ENCODE results near the gene APAF1.
A peak's percentile ranks its signal among the peaks of the same experiment; 100 is the strongest.
"Not testable (repeated sequence)": the region's sequence is repeated elsewhere in the genome, so short reads cannot be mapped to it uniquely, and the experiment has no call there.

Gene APAF1

DNA sequence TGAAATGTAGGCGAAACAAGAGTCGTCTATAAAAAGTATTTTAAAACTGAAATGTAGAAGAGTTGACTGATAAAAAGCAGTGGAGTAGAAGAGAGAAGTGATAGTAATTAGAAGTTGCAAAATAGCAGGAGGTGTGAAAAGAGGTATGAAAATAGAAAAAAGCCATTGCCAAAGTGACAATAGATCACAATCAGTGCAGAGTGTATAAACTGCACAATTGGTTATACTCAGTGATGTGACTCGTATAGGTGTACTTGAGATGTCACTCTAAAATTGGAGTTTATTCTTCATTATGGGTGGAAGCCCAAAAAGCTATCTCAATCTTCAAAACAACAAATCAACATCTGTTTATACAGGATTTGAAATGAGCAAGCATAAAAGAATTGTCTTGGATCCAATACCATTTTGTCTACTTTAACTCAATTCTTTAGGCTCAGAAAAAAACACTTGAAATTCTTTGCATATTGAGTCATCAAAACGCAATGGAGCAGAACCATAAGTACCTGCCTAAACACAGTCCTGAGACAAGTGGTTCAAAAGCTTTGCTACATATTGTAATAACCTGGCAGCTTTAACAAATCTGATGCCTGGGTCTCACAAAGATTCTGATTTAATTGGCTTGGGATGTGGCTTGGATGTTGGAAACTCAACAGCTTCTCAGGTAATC lies 9.3 kb upstream of the APAF1 start:
- no peak overlapping the region for H3K4me3 ChIP-seq (ENCODE audit: low read depth, low read length)
- TF ChIP-seq, protein P1, sequence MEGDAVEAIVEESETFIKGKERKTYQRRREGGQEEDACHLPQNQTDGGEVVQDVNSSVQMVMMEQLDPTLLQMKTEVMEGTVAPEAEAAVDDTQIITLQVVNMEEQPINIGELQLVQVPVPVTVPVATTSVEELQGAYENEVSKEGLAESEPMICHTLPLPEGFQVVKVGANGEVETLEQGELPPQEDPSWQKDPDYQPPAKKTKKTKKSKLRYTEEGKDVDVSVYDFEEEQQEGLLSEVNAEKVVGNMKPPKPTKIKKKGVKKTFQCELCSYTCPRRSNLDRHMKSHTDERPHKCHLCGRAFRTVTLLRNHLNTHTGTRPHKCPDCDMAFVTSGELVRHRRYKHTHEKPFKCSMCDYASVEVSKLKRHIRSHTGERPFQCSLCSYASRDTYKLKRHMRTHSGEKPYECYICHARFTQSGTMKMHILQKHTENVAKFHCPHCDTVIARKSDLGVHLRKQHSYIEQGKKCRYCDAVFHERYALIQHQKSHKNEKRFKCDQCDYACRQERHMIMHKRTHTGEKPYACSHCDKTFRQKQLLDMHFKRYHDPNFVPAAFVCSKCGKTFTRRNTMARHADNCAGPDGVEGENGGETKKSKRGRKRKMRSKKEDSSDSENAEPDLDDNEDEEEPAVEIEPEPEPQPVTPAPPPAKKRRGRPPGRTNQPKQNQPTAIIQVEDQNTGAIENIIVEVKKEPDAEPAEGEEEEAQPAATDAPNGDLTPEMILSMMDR (IDR thresholded peaks at IDR 0.05; ENCODE audit: borderline replicate concordance, insufficient read depth, low read depth, low read length), result no peak

DNA sequence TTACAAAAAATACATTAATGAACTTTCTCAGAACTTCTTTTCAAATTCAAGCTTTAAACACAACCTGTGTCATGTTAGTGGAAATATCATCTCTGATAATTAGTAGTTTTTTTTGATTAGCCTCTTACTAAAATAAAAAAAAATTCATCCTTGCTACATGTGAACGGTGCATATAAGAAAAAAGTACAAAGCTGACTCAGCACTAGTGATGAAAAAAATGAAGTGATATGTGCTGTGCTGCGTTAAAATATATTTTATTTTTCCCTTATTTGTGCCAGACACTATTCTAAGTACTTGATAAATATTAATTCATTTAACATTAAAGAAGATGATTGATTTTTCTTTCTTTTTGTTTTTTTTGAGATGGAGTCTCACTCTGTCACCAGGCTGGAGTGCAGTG lies 8.0 kb upstream of the APAF1 start:
- no peak overlapping the region for H3K4me3 ChIP-seq (ENCODE audit: low read depth, low read length)
- TF ChIP-seq, protein P1 (IDR thresholded peaks at IDR 0.05; ENCODE audit: borderline replicate concordance, insufficient read depth, low read depth, low read length), result no peak

DNA sequence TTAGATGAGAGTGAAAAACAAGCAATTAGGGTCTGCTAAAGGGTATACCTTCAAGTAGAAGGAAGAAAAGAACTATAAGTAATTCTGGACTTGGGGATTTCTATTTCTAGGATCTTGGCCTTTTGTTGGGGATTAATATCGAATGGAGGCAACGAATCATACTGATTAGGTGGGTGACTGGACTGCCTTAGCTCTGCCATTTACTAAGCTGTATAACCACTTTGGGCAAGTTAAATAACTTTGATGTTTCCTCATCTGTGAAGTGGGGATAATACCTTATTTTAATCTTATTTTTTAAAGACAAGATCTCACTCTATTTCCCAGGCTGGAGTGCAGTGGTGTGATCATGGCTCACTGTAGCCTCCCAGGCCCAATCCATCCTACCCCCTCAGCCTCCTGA lies 7.1 kb upstream of the APAF1 start:
- TF ChIP-seq, protein P1 (IDR thresholded peaks at IDR 0.05; ENCODE audit: borderline replicate concordance, insufficient read depth, low read depth, low read length), result no peak
- no peak overlapping the region for H3K4me3 ChIP-seq (ENCODE audit: low read depth, low read length)

DNA sequence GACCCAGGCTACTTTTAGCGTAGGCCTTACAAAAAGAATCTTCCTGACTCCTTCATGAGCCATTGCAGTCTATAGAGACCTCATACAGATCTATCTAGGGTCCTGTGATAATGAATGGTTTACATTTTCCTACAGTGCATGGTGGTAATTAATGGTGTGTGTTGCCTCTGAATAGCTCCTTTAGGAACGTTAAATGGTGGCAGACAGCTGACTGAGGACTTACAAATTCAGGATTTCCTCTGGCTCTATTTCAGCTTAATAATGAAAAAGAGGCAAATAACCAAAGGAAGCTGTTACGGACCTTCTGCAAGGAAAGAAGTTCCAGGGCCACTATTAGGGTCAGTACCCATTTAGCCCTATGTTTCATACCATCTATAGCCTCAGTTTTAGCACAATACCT lies 5.6 kb upstream of the APAF1 start:
- no peak overlapping the region for H3K4me3 ChIP-seq (ENCODE audit: low read depth, low read length)
- TF ChIP-seq, protein P1 (IDR thresholded peaks at IDR 0.05; ENCODE audit: borderline replicate concordance, insufficient read depth, low read depth, low read length), result no peak

DNA sequence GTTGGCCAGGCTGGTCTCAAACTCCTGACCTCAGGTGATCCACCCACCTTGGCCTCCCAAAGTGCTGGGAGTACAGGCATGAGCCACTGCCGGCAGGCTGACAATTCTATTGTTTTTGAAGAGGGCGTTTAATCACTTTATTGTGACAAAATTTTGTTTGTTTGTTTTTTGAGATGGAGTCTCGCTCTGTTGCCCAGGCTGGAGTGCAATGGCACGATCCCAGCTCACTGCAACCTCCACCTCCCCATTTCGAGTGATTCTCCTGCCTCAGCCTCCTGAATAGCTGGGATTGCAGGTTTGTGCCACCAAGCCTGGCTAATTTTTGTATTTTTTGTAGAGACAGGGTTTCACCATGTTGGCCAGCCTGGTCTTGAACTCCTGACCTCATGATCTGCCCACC lies 2.3 kb upstream of the APAF1 start:
- not testable (repeated sequence) for H3K4me3 ChIP-seq (ENCODE audit: low read depth, low read length)

DNA sequence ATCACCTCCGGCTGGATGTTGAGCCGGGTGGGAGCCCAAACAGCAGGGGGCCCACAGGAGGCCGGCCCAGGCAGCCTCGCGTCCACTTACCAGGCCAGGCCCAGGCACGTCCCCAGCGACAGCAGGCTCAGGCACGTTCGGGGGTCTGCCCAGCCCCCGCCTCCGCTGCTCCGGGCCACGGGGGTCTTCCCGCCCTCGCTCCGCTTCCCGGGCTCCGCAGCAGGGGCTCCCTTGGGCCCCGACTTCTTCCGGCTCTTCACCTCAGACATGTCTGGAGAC lies 718 bp upstream of the APAF1 start:
- H3K4me3 ChIP-seq (ENCODE audit: low read depth, low read length), result peak overlapping the region; percentile 91
- TF ChIP-seq, protein P1 (IDR thresholded peaks at IDR 0.05; ENCODE audit: borderline replicate concordance, insufficient read depth, low read depth, low read length), result no peak

DNA sequence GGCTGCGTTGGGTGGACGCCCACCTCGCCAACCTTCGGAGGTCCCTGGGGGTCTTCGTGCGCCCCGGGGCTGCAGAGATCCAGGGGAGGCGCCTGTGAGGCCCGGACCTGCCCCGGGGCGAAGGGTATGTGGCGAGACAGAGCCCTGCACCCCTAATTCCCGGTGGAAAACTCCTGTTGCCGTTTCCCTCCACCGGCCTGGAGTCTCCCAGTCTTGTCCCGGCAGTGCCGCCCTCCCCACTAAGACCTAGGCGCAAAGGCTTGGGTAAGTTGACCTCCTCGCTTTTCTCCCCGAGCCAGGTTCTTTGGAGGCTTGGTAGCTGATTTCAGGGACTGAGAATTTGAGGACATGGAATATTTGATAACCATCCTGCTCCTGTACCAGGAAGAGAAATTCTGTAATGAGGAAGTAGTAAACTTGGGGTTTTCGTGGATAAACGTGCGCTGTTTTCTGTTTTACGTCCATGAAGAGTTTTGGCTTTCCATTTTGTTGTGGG lies 530 bp downstream of the APAF1 start:
- H3K4me3 ChIP-seq (ENCODE audit: low read depth, low read length), result peak overlapping the region; percentile 91
- TF ChIP-seq, protein P1 (IDR thresholded peaks at IDR 0.05; ENCODE audit: borderline replicate concordance, insufficient read depth, low read depth, low read length), result no peak
